SH-SY5Y (cell line): ENCODE results near the gene PTPN4.

Experiments used
- GATA2 ChIP-seq: IDR thresholded peaks from 2 replicates; pipeline ENCODE4 v1.6.1; 2011; ENCODE audit warnings: mild to moderate bottlenecking, low read depth, low read length
- GATA3 ChIP-seq: IDR thresholded peaks from 2 replicates; pipeline ENCODE4 v1.6.1; 2011; ENCODE audit warnings: low read depth, mild to moderate bottlenecking, low read length, moderate library complexity

PTPN4 gene, protein sequence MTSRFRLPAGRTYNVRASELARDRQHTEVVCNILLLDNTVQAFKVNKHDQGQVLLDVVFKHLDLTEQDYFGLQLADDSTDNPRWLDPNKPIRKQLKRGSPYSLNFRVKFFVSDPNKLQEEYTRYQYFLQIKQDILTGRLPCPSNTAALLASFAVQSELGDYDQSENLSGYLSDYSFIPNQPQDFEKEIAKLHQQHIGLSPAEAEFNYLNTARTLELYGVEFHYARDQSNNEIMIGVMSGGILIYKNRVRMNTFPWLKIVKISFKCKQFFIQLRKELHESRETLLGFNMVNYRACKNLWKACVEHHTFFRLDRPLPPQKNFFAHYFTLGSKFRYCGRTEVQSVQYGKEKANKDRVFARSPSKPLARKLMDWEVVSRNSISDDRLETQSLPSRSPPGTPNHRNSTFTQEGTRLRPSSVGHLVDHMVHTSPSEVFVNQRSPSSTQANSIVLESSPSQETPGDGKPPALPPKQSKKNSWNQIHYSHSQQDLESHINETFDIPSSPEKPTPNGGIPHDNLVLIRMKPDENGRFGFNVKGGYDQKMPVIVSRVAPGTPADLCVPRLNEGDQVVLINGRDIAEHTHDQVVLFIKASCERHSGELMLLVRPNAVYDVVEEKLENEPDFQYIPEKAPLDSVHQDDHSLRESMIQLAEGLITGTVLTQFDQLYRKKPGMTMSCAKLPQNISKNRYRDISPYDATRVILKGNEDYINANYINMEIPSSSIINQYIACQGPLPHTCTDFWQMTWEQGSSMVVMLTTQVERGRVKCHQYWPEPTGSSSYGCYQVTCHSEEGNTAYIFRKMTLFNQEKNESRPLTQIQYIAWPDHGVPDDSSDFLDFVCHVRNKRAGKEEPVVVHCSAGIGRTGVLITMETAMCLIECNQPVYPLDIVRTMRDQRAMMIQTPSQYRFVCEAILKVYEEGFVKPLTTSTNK

DNA sequence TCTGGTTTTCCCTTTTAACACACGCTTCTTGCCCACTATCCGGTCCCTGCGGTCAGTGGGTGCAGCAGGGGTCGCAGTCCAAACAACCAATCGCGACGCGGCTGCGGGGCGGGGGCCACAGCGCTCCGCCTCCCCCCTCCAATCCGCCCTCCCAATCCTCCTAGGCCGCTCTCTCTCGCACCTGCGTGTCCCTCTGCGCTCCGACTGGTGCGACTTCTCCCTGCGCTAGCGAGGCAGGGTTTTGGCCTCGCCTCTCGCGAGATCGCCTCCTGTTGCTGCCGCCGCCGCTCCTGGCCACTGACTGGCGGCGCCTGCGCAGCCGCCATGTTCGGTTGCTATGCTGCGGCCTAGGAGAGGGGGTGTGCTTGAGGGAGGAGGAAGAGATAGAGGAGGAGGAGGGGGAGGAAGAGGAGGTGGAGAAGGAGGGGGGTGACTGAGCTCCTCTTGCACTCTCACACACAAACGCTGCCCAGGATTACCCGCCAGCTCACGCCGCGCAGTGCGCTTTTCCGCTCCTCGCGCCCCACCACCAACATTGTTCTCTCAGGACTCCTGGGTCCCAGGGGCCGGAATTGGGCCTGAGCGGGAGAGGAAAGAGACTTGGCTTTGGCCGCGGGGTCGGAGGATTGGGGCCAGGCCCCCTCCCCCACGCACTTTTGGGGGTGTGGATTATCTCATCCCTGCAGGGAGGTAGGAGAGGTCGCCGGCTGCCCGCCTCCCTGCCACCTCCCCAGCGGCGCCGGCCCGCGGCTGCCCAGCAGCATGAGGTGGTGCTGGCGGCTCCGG is at the start of gene PTPN4:
TSS of gene PTPN4 (plus strand) at position 472 of the 786 bp plus-strand sequence. CDS start 49,932 bp downstream, outside the sequence.
- no peak for TF ChIP-seq GATA2
- TF ChIP-seq GATA3, result no peak

DNA sequence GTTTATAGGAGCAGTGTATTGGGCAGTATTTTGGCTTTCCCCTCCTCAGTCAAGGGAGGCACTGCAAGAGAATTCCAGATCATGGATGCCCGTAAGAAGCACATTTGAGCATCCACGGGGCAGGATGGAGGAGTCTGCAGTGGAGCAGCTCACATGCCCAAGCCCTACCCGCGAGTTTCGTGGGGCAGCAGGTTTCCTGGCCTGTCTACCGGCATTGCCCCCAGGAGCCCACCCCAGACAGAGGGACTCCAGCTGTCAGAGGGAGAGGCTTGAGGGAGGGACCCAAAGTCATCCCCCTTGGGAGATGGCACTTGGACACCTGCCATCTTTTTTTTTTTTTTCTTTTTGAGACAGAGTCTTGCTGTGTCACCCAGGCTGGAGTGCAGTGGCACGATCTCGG is 49.4 kb upstream of the PTPN4 start:
- TF ChIP-seq GATA3 (no peak), GATA2 (no peak)

DNA sequence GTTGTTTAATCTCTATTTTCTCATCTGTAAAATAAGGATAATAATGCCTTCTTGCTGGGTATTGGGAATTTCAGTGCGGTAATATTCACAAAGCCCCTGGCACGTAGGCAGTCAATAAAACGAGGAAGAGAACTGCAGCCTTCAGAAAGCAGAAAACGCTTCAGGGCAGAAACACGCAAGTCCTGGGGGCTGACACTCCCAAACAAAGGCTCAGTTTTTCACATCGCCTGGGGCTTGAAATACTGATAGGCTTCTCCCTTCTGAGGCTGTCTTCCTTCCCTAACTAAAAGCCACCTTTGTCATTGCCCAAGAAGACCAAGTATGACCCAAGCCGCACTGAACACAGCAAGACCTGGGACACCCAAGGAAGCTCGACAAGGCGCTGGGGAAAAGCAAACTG is 48.4 kb upstream of the PTPN4 start:
- TF ChIP-seq GATA2, result no peak
- no peak for TF ChIP-seq GATA3

DNA sequence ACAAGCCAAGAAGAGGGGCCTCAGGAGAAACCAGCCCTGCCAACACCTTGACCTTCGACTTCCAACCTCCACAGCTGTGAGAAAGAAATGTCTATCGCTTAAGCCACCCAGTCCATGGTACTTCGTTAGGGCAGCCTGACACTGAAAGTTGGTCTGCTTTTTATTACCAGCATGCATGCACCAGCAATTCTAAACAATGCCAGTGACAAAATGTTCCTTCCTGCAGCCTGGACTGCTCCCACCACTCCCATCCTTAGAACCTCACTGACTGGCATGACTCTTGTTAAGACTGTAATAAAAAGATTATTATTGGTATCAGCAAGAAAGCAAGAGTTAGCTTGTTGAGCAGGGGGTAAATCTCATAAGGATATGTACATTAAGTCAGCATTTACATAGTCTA is 47.2 kb upstream of the PTPN4 start:
- TF ChIP-seq GATA3 (no peak), GATA2 (no peak)

DNA sequence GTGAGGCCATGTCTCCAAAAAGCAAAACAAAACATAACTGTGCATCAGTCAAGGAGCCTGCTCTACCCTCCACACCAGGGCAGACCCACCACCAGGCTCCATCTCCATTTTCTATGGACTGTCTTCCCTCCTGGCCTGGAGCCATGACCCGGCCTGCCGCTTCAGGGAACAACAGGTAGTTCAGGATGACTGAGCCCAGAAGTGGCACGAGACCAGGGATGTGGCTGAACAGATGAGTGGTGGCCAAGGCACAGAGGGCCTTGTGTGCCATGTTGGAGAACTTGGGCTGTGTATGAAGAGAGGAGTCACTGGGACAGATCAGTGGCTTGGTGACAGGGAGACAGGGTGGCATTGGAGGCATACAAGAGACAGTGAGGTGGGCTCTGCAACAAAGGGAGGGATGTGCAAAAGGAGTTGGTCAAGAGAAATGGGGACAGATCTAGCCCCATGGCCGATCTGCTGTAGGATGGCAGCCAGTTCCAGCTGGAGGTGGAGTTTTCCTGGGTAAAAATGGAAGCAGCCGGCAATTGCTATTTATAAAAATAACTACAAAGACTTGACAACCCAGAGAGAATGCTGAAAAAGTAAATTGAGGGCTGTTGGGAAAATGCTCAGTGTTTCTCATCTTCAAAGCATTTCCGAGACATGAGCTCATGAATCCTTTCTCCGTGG is 45.8 kb upstream of the PTPN4 start:
- TF ChIP-seq GATA3 (no peak), GATA2 (no peak)

DNA sequence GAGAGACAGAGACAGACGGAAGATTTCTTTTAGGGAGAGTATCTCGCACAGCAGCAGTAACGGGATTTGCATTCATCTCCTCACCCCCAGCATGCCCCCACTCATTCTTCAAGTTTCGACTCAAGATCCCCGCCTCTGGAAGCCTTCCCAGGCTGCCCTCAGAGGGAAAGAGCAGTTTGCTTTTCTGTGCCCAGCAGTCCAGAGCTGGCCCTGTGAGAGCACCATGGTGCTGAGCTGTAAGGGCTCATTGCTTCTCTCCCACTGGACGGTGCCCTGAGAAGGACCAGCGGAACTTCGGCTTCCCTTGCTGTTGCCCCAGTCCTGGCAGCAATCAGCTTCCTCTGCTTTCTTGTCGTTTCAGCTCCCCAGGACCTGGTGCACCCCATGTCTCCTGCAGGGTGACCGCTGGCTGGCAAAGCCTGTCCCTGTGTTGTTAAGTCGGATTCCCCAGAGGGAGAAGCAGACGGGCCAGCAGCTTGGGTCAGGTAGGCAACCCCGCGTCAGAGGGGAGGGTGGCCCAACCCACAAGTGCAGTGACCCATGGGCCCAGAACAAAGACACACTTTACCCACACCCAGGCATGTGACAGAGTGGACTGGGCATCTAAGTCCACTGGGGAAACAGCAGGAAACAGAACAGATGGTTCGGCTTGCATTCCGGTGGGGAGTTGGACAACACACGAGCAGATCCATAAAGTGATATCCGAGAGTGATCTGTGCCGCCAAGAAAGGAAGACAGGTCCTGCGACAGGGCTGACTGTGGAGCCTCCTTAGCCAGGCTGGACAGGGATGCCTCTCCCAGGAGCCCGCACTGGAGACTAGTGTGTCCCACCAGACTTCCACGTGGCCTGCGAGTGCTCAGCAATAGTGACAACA is 44.1 kb upstream of the PTPN4 start:
- TF ChIP-seq GATA3 (no peak), GATA2 (no peak)

DNA sequence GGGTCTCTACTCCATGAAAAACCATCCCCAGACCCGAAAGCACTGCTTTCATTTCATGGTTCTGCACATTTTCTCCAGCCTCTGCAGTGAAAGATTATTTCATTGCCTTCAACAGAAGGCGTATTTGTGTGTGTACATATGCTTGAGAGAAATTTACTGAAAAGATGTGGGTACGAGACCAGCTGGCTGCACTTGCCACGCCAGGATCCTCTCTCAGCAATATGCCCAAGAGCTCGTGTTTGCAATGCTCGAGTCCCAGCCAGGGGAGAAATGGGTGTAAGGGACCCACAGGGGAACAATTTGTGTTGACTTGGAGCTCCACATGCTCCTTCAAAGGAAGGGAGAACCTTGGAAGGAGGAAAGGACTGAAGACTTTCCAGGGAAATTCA is 43.4 kb upstream of the PTPN4 start:
- TF ChIP-seq GATA3 (no peak), GATA2 (no peak)

DNA sequence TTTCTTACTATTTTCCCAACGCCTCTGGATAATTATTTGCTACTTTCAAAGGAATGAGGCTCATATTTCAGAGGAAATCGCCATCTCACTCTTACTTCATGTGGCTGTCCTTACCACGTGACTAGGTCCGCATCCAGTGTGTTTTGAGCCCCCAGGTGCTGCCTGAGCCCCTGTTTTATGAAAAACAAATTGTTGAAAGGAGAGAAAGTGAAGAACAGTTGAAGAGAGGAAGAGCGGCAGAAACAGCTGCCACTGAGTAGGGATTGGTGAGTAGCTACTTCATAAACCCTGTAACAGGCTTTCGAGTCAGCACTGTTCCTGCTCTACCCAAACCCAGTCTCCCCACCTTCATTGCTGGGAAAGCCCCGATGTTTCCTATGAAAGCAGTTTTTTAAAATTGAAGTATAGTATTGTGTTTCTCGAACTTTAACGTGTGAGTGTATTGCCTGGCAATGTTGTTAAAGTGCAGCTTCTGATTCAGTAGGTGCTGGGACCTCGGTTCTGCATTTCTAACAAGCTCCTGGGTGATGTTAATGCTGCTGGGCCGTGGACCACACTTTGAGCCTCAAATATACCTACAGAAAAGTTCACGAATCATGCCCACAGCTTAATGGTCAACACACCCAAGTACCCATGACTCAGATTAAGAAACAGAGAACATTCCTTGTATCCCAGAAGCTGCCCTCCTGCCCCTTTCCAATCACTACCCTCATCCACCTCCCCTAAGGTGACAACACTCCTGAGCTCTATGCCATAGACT is 41.0 kb upstream of the PTPN4 start:
- no peak for TF ChIP-seq GATA3
- no peak for TF ChIP-seq GATA2

DNA sequence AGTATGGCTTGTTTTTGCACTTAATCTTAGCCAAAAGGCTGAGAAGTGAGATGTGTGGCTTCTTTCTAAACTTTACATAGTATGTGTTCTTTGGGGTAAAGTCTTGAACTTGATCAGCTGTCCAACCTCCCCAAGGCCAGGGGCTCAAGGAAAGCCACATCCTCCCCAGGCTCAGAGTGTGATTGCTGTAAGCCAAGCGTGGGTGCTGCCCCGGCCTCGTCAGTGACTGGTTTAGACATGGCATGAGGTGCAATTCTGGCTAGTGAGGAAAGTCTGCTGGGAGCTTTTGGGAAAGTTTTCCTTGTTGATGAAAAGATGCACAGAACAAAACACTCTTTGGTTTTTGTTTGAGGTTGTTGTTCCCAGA is 40.5 kb upstream of the PTPN4 start:
- TF ChIP-seq GATA2, result no peak
- no peak for TF ChIP-seq GATA3

DNA sequence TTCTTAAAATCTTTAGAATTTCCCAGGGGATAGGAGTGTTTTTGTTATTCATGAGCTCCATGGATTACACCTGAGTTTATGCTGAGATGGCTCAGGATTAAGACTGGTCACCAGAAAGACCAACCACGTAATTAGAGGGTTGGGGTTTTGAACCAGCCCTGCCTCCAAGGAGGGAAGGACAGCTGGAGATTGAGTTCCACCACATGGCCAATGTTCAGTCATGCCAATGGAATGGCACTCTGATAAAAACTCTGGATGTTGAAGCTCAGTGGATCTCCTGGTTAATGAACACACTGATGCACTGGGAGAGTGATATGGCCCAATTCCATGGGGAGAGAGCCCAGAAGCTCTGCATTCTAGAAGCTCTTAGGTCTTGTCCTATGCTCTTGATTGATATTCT is 38.7 kb upstream of the PTPN4 start:
- TF ChIP-seq GATA2 (no peak), GATA3 (no peak)

DNA sequence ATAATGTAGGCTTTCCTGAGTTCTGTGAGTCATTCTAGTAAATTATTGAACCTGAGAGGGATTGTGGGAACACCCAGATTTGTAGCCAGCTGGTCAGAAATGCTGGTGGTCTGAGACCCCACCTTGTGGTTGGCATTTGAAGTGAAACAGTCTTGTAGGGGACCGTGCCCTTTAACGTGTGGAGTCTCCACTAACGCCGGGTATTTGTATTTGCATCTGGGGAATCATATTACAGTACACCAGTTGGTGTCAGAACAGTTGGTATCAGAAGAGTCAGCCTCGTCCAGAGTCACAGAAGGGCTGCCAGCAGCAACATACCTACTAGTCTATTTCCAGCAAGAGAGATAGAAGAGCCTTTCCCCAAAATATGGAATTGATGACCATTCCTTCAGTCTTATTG is 38.3 kb upstream of the PTPN4 start:
- TF ChIP-seq GATA3, result no peak
- TF ChIP-seq GATA2, result no peak

DNA sequence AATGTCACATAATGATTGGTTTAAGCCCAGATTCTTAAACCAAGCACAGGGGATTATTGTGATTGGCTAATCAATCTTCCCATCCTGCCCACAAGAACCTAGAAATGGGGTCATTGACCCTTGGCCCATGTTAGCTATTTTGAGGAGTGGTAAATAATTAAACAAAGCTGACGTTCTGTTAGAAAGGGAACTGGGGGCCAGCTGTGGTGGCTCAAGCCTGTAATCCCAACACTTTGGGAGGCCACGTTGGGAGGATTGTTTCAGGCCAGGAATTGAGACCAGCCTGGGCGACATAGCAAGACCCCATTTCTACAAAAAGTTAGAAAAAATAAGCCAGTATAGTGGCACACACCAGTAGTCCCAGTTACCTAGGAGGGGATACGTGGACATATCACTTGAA is 37.8 kb upstream of the PTPN4 start:
- TF ChIP-seq GATA2 (no peak), GATA3 (no peak)

DNA sequence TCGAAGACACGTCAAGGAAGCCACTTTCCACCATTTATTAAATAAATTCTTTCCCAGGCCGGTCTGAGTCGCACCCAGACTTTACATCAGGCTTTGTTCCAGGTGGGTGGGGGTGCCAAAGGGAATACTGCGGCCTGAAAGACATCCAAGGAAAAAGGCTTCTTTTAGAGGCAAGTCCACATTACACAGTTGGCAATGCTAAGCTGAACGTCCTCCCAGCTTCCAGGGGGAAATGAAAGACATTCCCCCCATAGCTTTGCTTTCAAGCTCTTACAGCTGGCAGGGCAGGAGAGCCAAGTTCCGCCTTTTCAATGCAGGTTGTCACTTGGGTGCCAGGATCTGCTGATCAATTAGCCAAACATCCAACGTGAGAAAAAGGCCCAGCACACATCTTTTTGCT is 36.5 kb upstream of the PTPN4 start:
- TF ChIP-seq GATA3, result no peak
- no peak for TF ChIP-seq GATA2
